HEK293 (cell line): Measurements from ENCODE around the gene DNAJC7.

ENCODE experiments used
- CTCF ChIA-PET: fragments of 350-600 bp; formaldehyde crosslinking; extraction: SDS; loops from one replicate; lab custom pipeline; 2021; ENCODE audit warnings: antibody characterized with exemption; lab: Yijun Ruan, JAX
- POLR2A ChIA-PET: fragments of 300-600 bp; formaldehyde crosslinking; extraction: SDS; loops from one replicate; lab custom pipeline; 2020; ENCODE audit warnings: antibody characterized with exemption, inconsistent platforms; lab: Yijun Ruan, JAX
- H3K27ac ChIP-seq: fragments of 200-500 bp; sonication (Bioruptor generic); 2 replicates; pipeline ENCODE4 v1.5.1; 2014; ENCODE audit warnings: low read depth, low read length, control low read depth, inconsistent platforms; ENCODE audit errors: extremely low read depth
- H3K36me3 ChIP-seq, 2 experiments: fragments of 200-500 bp in 1 of 2; sonication (Bioruptor generic) in 1 of 2; 1 replicate in 1 of 2; 2 replicates in 1 of 2; pipeline ENCODE4 v1.5.1; 2014 to 2017; ENCODE audit warnings: inconsistent platforms in 2 of 2, low read length in 2 of 2; ENCODE audit not compliant: control insufficient read depth in 2 of 2, insufficient read depth in 1 of 2
- H3K4me1 ChIP-seq: fragments of 200-500 bp; sonication (Bioruptor generic); 2 replicates; pipeline ENCODE4 v1.5.1; 2014; ENCODE audit warnings: mild to moderate bottlenecking, low read length, inconsistent platforms; ENCODE audit not compliant: control insufficient read depth, insufficient read depth
- H3K4me3 ChIP-seq: 2 replicates; pipeline ENCODE4 v1.5.1; 2011; ENCODE audit warnings: low read depth, mild to moderate bottlenecking, control low read depth, low read length, moderate library complexity
- H3K9me3 ChIP-seq: fragments of 200-500 bp; sonication (Bioruptor generic); 2 replicates; pipeline ENCODE4 v1.5.1; 2014; ENCODE audit warnings: low read depth, low read length, inconsistent platforms; ENCODE audit not compliant: control insufficient read depth, insufficient read depth
- AEBP2 ChIP-seq: fragments of 450-650 bp; formaldehyde crosslinking; IDR thresholded peaks from 2 replicates; pipeline ENCODE4 v1.5.1; 2016; ENCODE audit warnings: missing biosample characterization, missing genetic modification characterization, borderline replicate concordance
- HOXD13 ChIP-seq: sonication (generic); formaldehyde crosslinking; IDR thresholded peaks from 2 replicates; pipeline ENCODE4 v1.8.0; 2022; ENCODE audit warnings: missing genetic modification reagents, borderline replicate concordance
- REPIN1 ChIP-seq: fragments of 450-650 bp; formaldehyde crosslinking; IDR thresholded peaks from 2 replicates; pipeline ENCODE4 v1.5.1; 2017; ENCODE audit warnings: missing biosample characterization, missing genetic modification characterization, low read depth
- SCRT2 ChIP-seq: fragments of 450-650 bp; formaldehyde crosslinking; IDR thresholded peaks from 2 replicates; pipeline ENCODE4 v1.5.1; 2016; ENCODE audit warnings: missing biosample characterization, missing genetic modification characterization
- TCF7L2 ChIP-seq: IDR thresholded peaks from 2 replicates; pipeline ENCODE4 v1.6.1; 2011; ENCODE audit warnings: low read depth, mild to moderate bottlenecking, inconsistent platforms, low read length, moderate library complexity, borderline replicate concordance
- TRIM28 ChIP-seq: IDR thresholded peaks from 2 replicates; pipeline ENCODE4 v1.6.1; 2011; ENCODE audit warnings: low read length, control low read depth, borderline replicate concordance
- ZBTB8A ChIP-seq: fragments of 450-650 bp; formaldehyde crosslinking; IDR thresholded peaks from 2 replicates; pipeline ENCODE4 v1.5.1; 2016; ENCODE audit warnings: missing biosample characterization, missing genetic modification characterization
- ZFP41 ChIP-seq: fragments of 450-650 bp; formaldehyde crosslinking; IDR thresholded peaks from 2 replicates; pipeline ENCODE4 v1.5.1; 2016; ENCODE audit warnings: missing biosample characterization, missing genetic modification characterization, borderline replicate concordance
- ZFP69B ChIP-seq: fragments of 450-650 bp; formaldehyde crosslinking; IDR thresholded peaks from 2 replicates; pipeline ENCODE4 v1.5.1; 2016; ENCODE audit warnings: missing biosample characterization, missing genetic modification characterization
- ZNF121 ChIP-seq: fragments of 450-650 bp; formaldehyde crosslinking; IDR thresholded peaks from 2 replicates; pipeline ENCODE4 v1.5.1; 2016; ENCODE audit warnings: missing biosample characterization, missing genetic modification characterization
- ZNF155 ChIP-seq: fragments of 450-650 bp; formaldehyde crosslinking; IDR thresholded peaks from 2 replicates; pipeline ENCODE4 v1.5.1; 2016; ENCODE audit warnings: missing biosample characterization, missing genetic modification characterization
- ZNF169 ChIP-seq: fragments of 450-650 bp; formaldehyde crosslinking; IDR thresholded peaks from 2 replicates; pipeline ENCODE4 v1.5.1; 2016; ENCODE audit warnings: missing biosample characterization, missing genetic modification characterization
- ZNF362 ChIP-seq: fragments of 450-650 bp; formaldehyde crosslinking; IDR thresholded peaks from 2 replicates; pipeline ENCODE4 v1.5.1; 2016; ENCODE audit warnings: missing biosample characterization, missing genetic modification characterization
- ZNF416 ChIP-seq: fragments of 450-650 bp; formaldehyde crosslinking; IDR thresholded peaks from 2 replicates; pipeline ENCODE4 v1.5.1; 2016; ENCODE audit warnings: missing biosample characterization, missing genetic modification characterization
- ZNF423 ChIP-seq: fragments of 450-650 bp; formaldehyde crosslinking; IDR thresholded peaks from 2 replicates; pipeline ENCODE4 v1.5.1; 2016; ENCODE audit warnings: missing biosample characterization, missing genetic modification characterization
- ZNF521 ChIP-seq: fragments of 450-650 bp; formaldehyde crosslinking; IDR thresholded peaks from 2 replicates; pipeline ENCODE4 v1.5.1; 2017; ENCODE audit warnings: missing biosample characterization, mild to moderate bottlenecking, missing genetic modification characterization
- ZNF548 ChIP-seq: fragments of 450-650 bp; formaldehyde crosslinking; IDR thresholded peaks from 2 replicates; pipeline ENCODE4 v1.5.1; 2016; ENCODE audit warnings: missing biosample characterization, missing genetic modification characterization
- ZNF555 ChIP-seq: fragments of 450-650 bp; formaldehyde crosslinking; conservative IDR thresholded peaks from 2 replicates; pipeline ENCODE4 v1.5.1; 2017; ENCODE audit warnings: missing biosample characterization, mild to moderate bottlenecking, missing genetic modification characterization, inconsistent platforms
- ZNF558 ChIP-seq: fragments of 450-650 bp; formaldehyde crosslinking; IDR thresholded peaks from 2 replicates; pipeline ENCODE4 v1.5.1; 2016; ENCODE audit warnings: missing biosample characterization, missing genetic modification characterization
- ZNF596 ChIP-seq: fragments of 450-650 bp; IDR thresholded peaks from 2 replicates; pipeline ENCODE4 v1.5.0; 2018; ENCODE audit warnings: missing biosample characterization, mild to moderate bottlenecking, missing genetic modification characterization, moderate library complexity
- ZNF624 ChIP-seq: fragments of 450-650 bp; formaldehyde crosslinking; IDR thresholded peaks from 2 replicates; pipeline ENCODE4 v1.5.1; 2017; ENCODE audit warnings: missing biosample characterization, missing genetic modification characterization
- ZNF670 ChIP-seq: fragments of 450-650 bp; formaldehyde crosslinking; IDR thresholded peaks from 2 replicates; pipeline ENCODE4 v1.5.1; 2016; ENCODE audit warnings: missing biosample characterization, missing genetic modification characterization, low read depth
- ZNF677 ChIP-seq: fragments of 450-650 bp; IDR thresholded peaks from 2 replicates; pipeline ENCODE4 v1.5.0; 2018; ENCODE audit warnings: missing biosample characterization, mild to moderate bottlenecking, missing genetic modification characterization, moderate library complexity
- ZNF785 ChIP-seq: fragments of 450-650 bp; formaldehyde crosslinking; IDR thresholded peaks from 2 replicates; pipeline ENCODE4 v1.5.1; 2016; ENCODE audit warnings: missing biosample characterization, missing genetic modification characterization
- ZSCAN30 ChIP-seq: fragments of 450-650 bp; IDR thresholded peaks from 2 replicates; pipeline ENCODE4 v1.5.1; 2018; ENCODE audit warnings: missing biosample characterization, mild to moderate bottlenecking, missing genetic modification characterization, moderate library complexity
- TF ChIP-seq, protein P1 (sequence below): fragments of 450-650 bp; formaldehyde crosslinking; IDR thresholded peaks from 2 replicates; pipeline ENCODE4 v1.5.1; 2016; ENCODE audit warnings: missing biosample characterization, missing genetic modification characterization
- TF ChIP-seq, protein P2 (sequence below): fragments of 450-650 bp; formaldehyde crosslinking; IDR thresholded peaks from 2 replicates; pipeline ENCODE4 v1.5.1; 2016; ENCODE audit warnings: missing biosample characterization, missing genetic modification characterization

DNAJC7 gene

DNA sequence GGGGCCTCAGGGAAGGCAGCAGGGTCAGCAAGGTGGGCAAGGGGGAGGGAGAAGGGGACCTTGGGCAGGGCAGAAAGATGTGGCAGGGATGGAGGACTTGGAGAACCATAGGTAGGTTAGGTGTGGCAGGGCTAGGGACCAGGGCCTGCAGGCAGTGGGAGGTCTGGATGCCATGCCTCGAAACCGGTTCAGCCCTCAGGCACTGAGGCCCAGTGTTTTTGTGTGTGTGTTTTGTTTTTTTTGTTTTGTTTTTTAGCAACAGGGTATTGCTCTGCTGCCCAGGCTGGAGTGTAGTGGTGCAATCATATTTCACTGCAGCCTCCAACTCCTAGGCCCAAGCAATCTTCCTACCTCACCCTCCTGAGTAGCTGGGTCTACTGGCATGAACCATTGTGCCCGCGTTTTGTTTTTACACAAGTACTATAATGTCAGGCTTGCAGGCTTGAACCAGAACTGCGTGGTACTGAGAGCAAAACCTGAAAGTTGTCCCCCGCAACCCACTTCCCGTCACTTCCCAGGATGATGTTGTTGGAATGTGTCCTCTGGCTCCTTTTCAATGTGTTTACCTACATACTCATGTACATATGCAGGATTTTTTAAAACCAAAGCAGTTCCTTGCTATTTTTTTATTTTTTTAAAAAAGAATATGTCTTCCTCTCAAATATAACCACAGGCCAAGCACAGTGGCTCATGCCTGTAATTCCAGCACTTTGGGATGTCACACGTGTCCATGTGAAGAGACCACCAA, 74.4 kb downstream of the DNAJC7 start:
- CTCF ChIA-PET: interaction anchor here (1.6 kb wide), 1 partner anchor 9 kb away, joined by 4 read pairs; no protein-coding TSS in a partner anchor
- POLR2A ChIA-PET: no interaction called here
- Histone ChIP-seq H3K9me3 (no peaks in the 10 kb centered on the region), H3K4me3 (no peak overlapping the region), H3K4me1 (no peaks in the 10 kb centered on the region), H3K27ac (no peak overlapping the region)
- TF ChIP-seq ZNF670 (tag by site-specific recombination): no peak
- no peak for TF ChIP-seq ZNF677 (tag by site-specific recombination)
- no peak for TF ChIP-seq HOXD13 (CRISPR knock-in tag)
- no peak for TF ChIP-seq ZFP41 (tag by site-specific recombination)
- TF ChIP-seq ZNF624 (tag by site-specific recombination): no peak
- TF ChIP-seq ZFP69B (tag by site-specific recombination): no peak
- TF ChIP-seq ZNF362 (tag by site-specific recombination): no peak
- no peak for TF ChIP-seq ZNF169 (tag by site-specific recombination)
- no peak for TF ChIP-seq REPIN1 (tag by site-specific recombination)
- no peak for TF ChIP-seq TRIM28
- TF ChIP-seq, protein P1, sequence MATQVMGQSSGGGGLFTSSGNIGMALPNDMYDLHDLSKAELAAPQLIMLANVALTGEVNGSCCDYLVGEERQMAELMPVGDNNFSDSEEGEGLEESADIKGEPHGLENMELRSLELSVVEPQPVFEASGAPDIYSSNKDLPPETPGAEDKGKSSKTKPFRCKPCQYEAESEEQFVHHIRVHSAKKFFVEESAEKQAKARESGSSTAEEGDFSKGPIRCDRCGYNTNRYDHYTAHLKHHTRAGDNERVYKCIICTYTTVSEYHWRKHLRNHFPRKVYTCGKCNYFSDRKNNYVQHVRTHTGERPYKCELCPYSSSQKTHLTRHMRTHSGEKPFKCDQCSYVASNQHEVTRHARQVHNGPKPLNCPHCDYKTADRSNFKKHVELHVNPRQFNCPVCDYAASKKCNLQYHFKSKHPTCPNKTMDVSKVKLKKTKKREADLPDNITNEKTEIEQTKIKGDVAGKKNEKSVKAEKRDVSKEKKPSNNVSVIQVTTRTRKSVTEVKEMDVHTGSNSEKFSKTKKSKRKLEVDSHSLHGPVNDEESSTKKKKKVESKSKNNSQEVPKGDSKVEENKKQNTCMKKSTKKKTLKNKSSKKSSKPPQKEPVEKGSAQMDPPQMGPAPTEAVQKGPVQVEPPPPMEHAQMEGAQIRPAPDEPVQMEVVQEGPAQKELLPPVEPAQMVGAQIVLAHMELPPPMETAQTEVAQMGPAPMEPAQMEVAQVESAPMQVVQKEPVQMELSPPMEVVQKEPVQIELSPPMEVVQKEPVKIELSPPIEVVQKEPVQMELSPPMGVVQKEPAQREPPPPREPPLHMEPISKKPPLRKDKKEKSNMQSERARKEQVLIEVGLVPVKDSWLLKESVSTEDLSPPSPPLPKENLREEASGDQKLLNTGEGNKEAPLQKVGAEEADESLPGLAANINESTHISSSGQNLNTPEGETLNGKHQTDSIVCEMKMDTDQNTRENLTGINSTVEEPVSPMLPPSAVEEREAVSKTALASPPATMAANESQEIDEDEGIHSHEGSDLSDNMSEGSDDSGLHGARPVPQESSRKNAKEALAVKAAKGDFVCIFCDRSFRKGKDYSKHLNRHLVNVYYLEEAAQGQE: no peak
- no peak for TF ChIP-seq AEBP2 (tag by site-specific recombination)
- no peak for TF ChIP-seq ZNF548 (tag by site-specific recombination)
- TF ChIP-seq ZNF558 (tag by site-specific recombination): no peak
- no peak for TF ChIP-seq ZNF423 (tag by site-specific recombination)
- TF ChIP-seq TCF7L2: no peak
- TF ChIP-seq, all 188 proteins: peak for 0
- H3K36me3 ChIP-seq: peaks cover 0 to 7% of the 10 kb centered on the region in 2 experiments; a peak in 2 of 3 replicates

DNA sequence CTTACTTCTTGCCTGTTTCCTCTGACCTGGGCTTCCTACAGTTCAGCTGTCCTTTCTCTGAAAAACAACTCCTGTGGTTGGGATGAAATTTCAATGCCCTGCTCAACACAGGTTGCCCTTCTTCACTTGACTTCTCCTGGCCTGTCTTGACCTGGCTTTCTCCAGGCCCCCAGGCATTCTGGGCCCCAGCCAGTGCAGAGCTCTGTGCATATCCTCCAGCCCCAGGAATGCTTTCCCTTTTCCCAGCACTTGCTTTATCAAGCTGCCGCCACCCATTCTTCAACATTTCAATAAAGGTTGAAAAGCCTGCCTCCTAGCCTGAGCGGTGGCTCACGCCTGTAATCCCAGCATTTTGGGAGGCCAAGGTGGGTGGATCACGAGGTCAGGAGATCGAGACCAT, 76.1 kb downstream of the DNAJC7 start:
- Histone ChIP-seq H3K27ac (no peak overlapping the region), H3K4me3 (no peak overlapping the region), H3K9me3 (no peaks in the 10 kb centered on the region), H3K4me1 (no peaks in the 10 kb centered on the region), H3K36me3 (peaks cover 0 to 19% of the 10 kb centered on the region in 2 experiments; a peak in 1 of 3 replicates)
- POLR2A ChIA-PET: no interaction called here
- CTCF ChIA-PET: interaction anchor here (0.7 kb wide), 1 partner anchor 20 kb away, joined by 3 read pairs; no protein-coding TSS in a partner anchor
- TF ChIP-seq SCRT2 (no peak), ZNF155 (tag by site-specific recombination) (no peak), ZNF596 (no peak), ZNF521 (no peak), ZNF555 (tag by site-specific recombination) (no peak), ZNF121 (no peak), ZNF785 (tag by site-specific recombination) (no peak), ZNF423 (tag by site-specific recombination) (no peak), ZNF416 (tag by site-specific recombination) (no peak), ZSCAN30 (tag by site-specific recombination) (no peak), ZBTB8A (tag by site-specific recombination) (no peak)
- TF ChIP-seq, protein P2, sequence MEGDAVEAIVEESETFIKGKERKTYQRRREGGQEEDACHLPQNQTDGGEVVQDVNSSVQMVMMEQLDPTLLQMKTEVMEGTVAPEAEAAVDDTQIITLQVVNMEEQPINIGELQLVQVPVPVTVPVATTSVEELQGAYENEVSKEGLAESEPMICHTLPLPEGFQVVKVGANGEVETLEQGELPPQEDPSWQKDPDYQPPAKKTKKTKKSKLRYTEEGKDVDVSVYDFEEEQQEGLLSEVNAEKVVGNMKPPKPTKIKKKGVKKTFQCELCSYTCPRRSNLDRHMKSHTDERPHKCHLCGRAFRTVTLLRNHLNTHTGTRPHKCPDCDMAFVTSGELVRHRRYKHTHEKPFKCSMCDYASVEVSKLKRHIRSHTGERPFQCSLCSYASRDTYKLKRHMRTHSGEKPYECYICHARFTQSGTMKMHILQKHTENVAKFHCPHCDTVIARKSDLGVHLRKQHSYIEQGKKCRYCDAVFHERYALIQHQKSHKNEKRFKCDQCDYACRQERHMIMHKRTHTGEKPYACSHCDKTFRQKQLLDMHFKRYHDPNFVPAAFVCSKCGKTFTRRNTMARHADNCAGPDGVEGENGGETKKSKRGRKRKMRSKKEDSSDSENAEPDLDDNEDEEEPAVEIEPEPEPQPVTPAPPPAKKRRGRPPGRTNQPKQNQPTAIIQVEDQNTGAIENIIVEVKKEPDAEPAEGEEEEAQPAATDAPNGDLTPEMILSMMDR (tag by site-specific recombination): no peak
